IMR-90 (cell line): ENCODE results near the gene C19orf73. TPM values are rescaled to one million over a fixed set of nuclear protein-coding genes. Genes with fewer than 3 reads are reported as not detected.

ENCODE experiments used
- ATAC-seq: fragments of 200-7000 bp; cut with Tn5 transposase; 2 replicates; pipeline ENCODE4 v1.9.1; 2020; ENCODE audit warnings: low read depth, mild to moderate bottlenecking, moderate library complexity
- BruUV-seq: library from RNA; stranded (reverse); fragments of 400-500 nt; replicated peaks from 2 replicates; lab custom pipeline; 2021; lab: Mats Ljungman, UMichigan
- CTCF ChIA-PET: fragments of 300-600 bp; formaldehyde crosslinking; extraction: SDS; loops from one replicate; lab custom pipeline; 2021; ENCODE audit warnings: antibody characterized with exemption; lab: Yijun Ruan, JAX
- POLR2A ChIA-PET: fragments of 300-600 bp; sonication (Branson Sonifier 250); formaldehyde crosslinking; loops from one replicate; lab custom pipeline; 2022; ENCODE audit warnings: antibody characterized with exemption; ENCODE audit not compliant: unreplicated experiment; lab: Charles Lee
- DNase-seq: peaks from one replicate; pipeline ENCODE4 v3.0.0; 2013
- H2AFZ ChIP-seq: replicated peaks from 2 replicates; pipeline ENCODE3; 2013; ENCODE audit warnings: low read length, mild to moderate bottlenecking; ENCODE audit not compliant: poor library complexity
- H2AK5ac ChIP-seq: 2 replicates; pipeline ENCODE4 v1.6.1; 2013; ENCODE audit warnings: low read depth, low read length, inconsistent platforms
- H2AK9ac ChIP-seq: replicated peaks from 2 replicates; pipeline ENCODE3; 2013; ENCODE audit warnings: mild to moderate bottlenecking, low read depth, low read length, moderate library complexity; ENCODE audit not compliant: poor library complexity
- H2BK120ac ChIP-seq: 2 replicates; pipeline ENCODE4 v1.6.1; 2013; ENCODE audit warnings: low read depth, low read length, inconsistent platforms
- H2BK15ac ChIP-seq: 3 replicates; pipeline ENCODE4 v1.6.1; 2013; ENCODE audit warnings: low read depth, low read length, inconsistent platforms
- H2BK20ac ChIP-seq: 2 replicates; pipeline ENCODE4 v1.6.1; 2013; ENCODE audit warnings: low read depth, mild to moderate bottlenecking, inconsistent platforms, low read length, moderate library complexity
- H2BK5ac ChIP-seq: 2 replicates; pipeline ENCODE4 v1.6.1; 2013; ENCODE audit warnings: mild to moderate bottlenecking, low read depth, low read length, inconsistent platforms; ENCODE audit not compliant: poor library complexity, severe bottlenecking
- H3K14ac ChIP-seq: replicated peaks from 2 replicates; pipeline ENCODE4 v1.6.1; 2013; ENCODE audit warnings: low read depth, low read length, inconsistent platforms
- H3K18ac ChIP-seq: 2 replicates; pipeline ENCODE4 v1.6.1; 2013; ENCODE audit warnings: low read depth, low read length, control low read depth
- H3K23ac ChIP-seq: 2 replicates; pipeline ENCODE4 v1.6.1; 2013; ENCODE audit warnings: low read depth, low read length, inconsistent platforms
- H3K27ac ChIP-seq: 2 replicates; pipeline ENCODE4 v1.5.1; 2013; ENCODE audit warnings: mild to moderate bottlenecking, control low read depth, low read length; ENCODE audit not compliant: insufficient read depth
- H3K27me3 ChIP-seq: 2 replicates; pipeline ENCODE4 v1.6.1; 2013; ENCODE audit warnings: low read length; ENCODE audit not compliant: control insufficient read depth, insufficient read depth
- H3K36me3 ChIP-seq: 2 replicates; pipeline ENCODE4 v1.6.1; 2013; ENCODE audit warnings: low read length, mixed read lengths; ENCODE audit not compliant: control insufficient read depth, insufficient read depth
- H3K4ac ChIP-seq: 2 replicates; pipeline ENCODE4 v1.6.1; 2013; ENCODE audit warnings: low read depth, low read length, inconsistent platforms
- H3K4me1 ChIP-seq: 2 replicates; pipeline ENCODE4 v1.6.1; 2013; ENCODE audit warnings: low read length, mixed read lengths; ENCODE audit not compliant: control insufficient read depth, insufficient read depth
- H3K4me2 ChIP-seq: 2 replicates; pipeline ENCODE4 v1.6.1; 2013; ENCODE audit warnings: low read depth, mild to moderate bottlenecking, control low read depth, low read length, moderate library complexity
- H3K4me3 ChIP-seq: 2 replicates; pipeline ENCODE4 v1.5.1; 2013; ENCODE audit warnings: low read depth, mild to moderate bottlenecking, control low read depth, low read length, moderate library complexity; ENCODE audit not compliant: insufficient read depth
- H3K56ac ChIP-seq: 2 replicates; pipeline ENCODE4 v1.6.1; 2013; ENCODE audit warnings: low read length, inconsistent platforms; ENCODE audit not compliant: insufficient read depth; ENCODE audit errors: extremely low read depth
- H3K79me1 ChIP-seq, 2 experiments: 2 replicates each; pipeline ENCODE4 v1.6.1; 2013; ENCODE audit warnings: low read length in 2 of 2, inconsistent platforms in 1 of 2, low read depth in 1 of 2
- H3K9ac ChIP-seq: 2 replicates; pipeline ENCODE4 v1.6.1; 2013; ENCODE audit warnings: low read depth, low read length, control low read depth
- H3K9me1 ChIP-seq: 2 replicates; pipeline ENCODE4 v1.6.1; 2013; ENCODE audit warnings: low read length, inconsistent platforms; ENCODE audit not compliant: insufficient read depth
- H3K9me3 ChIP-seq: 2 replicates; pipeline ENCODE4 v1.6.1; 2013; ENCODE audit warnings: low read length; ENCODE audit not compliant: control insufficient read depth, insufficient read depth
- H4K20me1 ChIP-seq: 2 replicates; pipeline ENCODE4 v1.6.1; 2013; ENCODE audit warnings: low read length, inconsistent platforms; ENCODE audit not compliant: insufficient read depth
- H4K5ac ChIP-seq: 2 replicates; pipeline ENCODE4 v1.6.1; 2013; ENCODE audit warnings: mild to moderate bottlenecking, low read depth, low read length, control low read depth
- H4K8ac ChIP-seq, 2 experiments: 2 replicates each; pipeline ENCODE4 v1.6.1; 2013; ENCODE audit warnings: low read depth in 2 of 2, low read length in 2 of 2, control low read depth in 1 of 2, inconsistent platforms in 1 of 2
- H4K91ac ChIP-seq: 2 replicates; pipeline ENCODE4 v1.6.1; 2013; ENCODE audit warnings: low read depth, low read length, inconsistent platforms; ENCODE audit not compliant: insufficient read depth
- CEBPB ChIP-seq: IDR thresholded peaks from 2 replicates; pipeline ENCODE4 v1.6.1; 2012; ENCODE audit warnings: low read depth, low read length, improper control_type of control experiment
- ELK1 ChIP-seq: fragments of 150-350 bp; IDR thresholded peaks from 2 replicates; pipeline ENCODE4 v1.6.1; 2016; ENCODE audit warnings: low read depth, mild to moderate bottlenecking, low read length, moderate library complexity, borderline replicate concordance
- RAD21 ChIP-seq: IDR thresholded peaks from 2 replicates; pipeline ENCODE4 v1.6.1; 2012; ENCODE audit warnings: low read length, improper control_type of control experiment
- WGBS, 2 experiments: methylation state at CpG; one replicate each; pipeline versions ENCODE4 v1.1.5 to v1.1.7; 2013; ENCODE audit warnings: missing lambda C conversion rate in 2 of 2; ENCODE audit not compliant: insufficient read length in 1 of 2; ENCODE audit errors: extremely low coverage in 2 of 2; 5-methylcytosine and 5-hydroxymethylcytosine counted together
- dilution Hi-C: fragments of 300-500 bp; cut with HindIII; formaldehyde crosslinking; loops from one replicate; pipeline ENCODE4 v1.14.3; 2018; ENCODE audit warnings: low sequenced_read_pairs; ENCODE audit not compliant: unreplicated experiment
- in situ Hi-C: fragments of 300-500 bp; cut with MboI; formaldehyde crosslinking; loops from 3 replicates; pipeline ENCODE4 v1.14.3; 2019; ENCODE audit warnings: low sequenced_read_pairs, inconsistent platforms, mixed read lengths
- intact Hi-C: fragments of 100-400 bp; cut with micrococcal nuclease; formaldehyde crosslinking; loops from 2 replicates; pipeline ENCODE4 v1.10.0; 2022
- polyA plus RNA-seq, 3 experiments: library from polyadenylated mRNA; depleted of rRNA; stranded (reverse); fragments of >200 nt; gene quantifications; 2 replicates each; pipeline ENCODE4 v1.2.3, GENCODE V29; 2012; ENCODE audit warnings: low replicate concordance in 1 of 3
- total RNA-seq: library from RNA; depleted of rRNA; stranded (reverse); fragments of >200 nt; gene quantifications from 2 replicates; pipeline ENCODE4 v1.2.3, GENCODE V29; 2012

C19orf73 gene
- total and polyA plus RNA-seq, 2 of the 4 experiments (the other 2 are of a cell fraction), result 1.2 TPM; not detected in 1

GRCh38 chr19:49111218-49111998 is 7.5 kb downstream of the C19orf73 start:
- ATAC-seq (no peak), DNase-seq (no peak)
- Histone ChIP-seq H3K79me1 (peaks cover 11 to 44% of the 10 kb centered on the region in 2 experiments; a peak in 3 of 4 replicates), H4K91ac (no peak overlapping the region), H3K9me1 (peaks cover 21% of the 10 kb centered on the region), H3K9ac (no peak overlapping the region), H2AK9ac (no peak overlapping the region), H3K14ac (no peak overlapping the region), H4K8ac (no peak overlapping the region), H3K27ac (no peak overlapping the region), H3K4me1 (peaks cover 4% of the 10 kb centered on the region), H3K9me3 (no peaks in the 10 kb centered on the region), H2BK120ac (no peak overlapping the region), H3K4ac (no peak overlapping the region), H3K36me3 (peaks cover 32% of the 10 kb centered on the region), H3K4me3 (no peak overlapping the region), H2BK15ac (no peak overlapping the region), H3K23ac (no peak overlapping the region), H3K4me2 (no peak overlapping the region), H3K56ac (no peak overlapping the region), H4K20me1 (peaks cover 23% of the 10 kb centered on the region), H2AFZ (no peak overlapping the region), H3K18ac (no peak overlapping the region), H3K27me3 (no peaks in the 10 kb centered on the region), H2BK5ac (no peak overlapping the region), H2BK20ac (no peak overlapping the region), H2AK5ac (no peak overlapping the region), H4K5ac (no peak overlapping the region)
- TF ChIP-seq ELK1 (no peak), RAD21 (no peak), CEBPB (peak; percentile 47; the same call in 1 of the 2 replicates)
- intact Hi-C loops (loop anchor here (5.0 kb wide), 1 partner anchor 86 kb away; no protein-coding TSS in a partner anchor), in situ Hi-C loops (no loop called here), dilution Hi-C loops (no loop called here)
- POLR2A ChIA-PET, result no interaction called here
- CTCF ChIA-PET, result interaction anchor here (0.7 kb wide), 1 partner anchor 14 kb away, joined by 3 read pairs; no protein-coding TSS in a partner anchor
- no TSS peak for BruUV-seq
- no CpG with 5 or more reads among the region's 11 CpGs for WGBS, 2 experiments
